K562 (cell line): ENCODE measurements around the gene WWOX. TPM values are rescaled to one million over a fixed set of nuclear protein-coding genes. Genes with fewer than 3 reads are reported as not detected.

Experiments
- ATAC-seq: fragments of 200-7000 bp; cut with Tn5 transposase; 3 replicates; pipeline ENCODE4 v1.9.1; 2020; ENCODE audit warnings: moderate library complexity
- BruUV-seq: library from RNA; stranded (reverse); fragments of 400-500 nt; replicated peaks from 2 replicates; lab custom pipeline; 2021; lab: Mats Ljungman, UMichigan
- CTCF ChIA-PET: fragments of 300-600 bp; formaldehyde crosslinking; extraction: SDS; loops from one replicate; lab custom pipeline; 2021; ENCODE audit warnings: low intra/inter-chr PET ratio; lab: Yijun Ruan, JAX
- POLR2A ChIA-PET: fragments of 300-600, 350-650 bp; sonication (Branson Sonifier 250); formaldehyde crosslinking; extraction: SDS; loops from one replicate; lab custom pipeline; 2021; ENCODE audit warnings: antibody characterized with exemption, inconsistent platforms; lab: Yijun Ruan, JAX
- DNase-seq, 4 experiments: peaks; one replicate each; pipeline versions ENCODE4 v3.0.0 to v3.0.0-alpha.2; 2011 to 2018; ENCODE audit warnings: low spot score in 3 of 4, mixed read lengths in 3 of 4; ENCODE audit errors: extremely low read depth in 1 of 4
- FAIRE-seq: peaks from 2 replicates; lab custom pipeline; 2011; peaks lifted over from hg19 to GRCh38; lab: Jason Lieb, UNC
- H2AFZ ChIP-seq: 2 replicates; pipeline ENCODE4 v1.6.0; 2011; ENCODE audit warnings: low read depth, low read length, control low read depth, inconsistent platforms
- H3K27ac ChIP-seq: fragments of 200-600 bp; 3 replicates; pipeline ENCODE4 v1.8.0; 2011; ENCODE audit warnings: low read depth, mild to moderate bottlenecking, control low read depth, inconsistent platforms, low read length, moderate library complexity, mixed read lengths; ENCODE audit errors: extremely low read depth
- H3K27me3 ChIP-seq, 2 experiments: fragments of 300-600 bp in 1 of 2; 2 replicates in 1 of 2; 3 replicates in 1 of 2; pipeline versions ENCODE4 v1.6.0 to v1.8.0; 2011; ENCODE audit warnings: inconsistent platforms in 2 of 2, low read length in 2 of 2, mild to moderate bottlenecking in 1 of 2, mixed read lengths in 1 of 2, moderate library complexity in 1 of 2; ENCODE audit not compliant: control insufficient read depth in 2 of 2, insufficient read depth in 2 of 2
- H3K36me3 ChIP-seq: fragments of 300-600 bp; 3 replicates; pipeline ENCODE4 v1.8.0; 2011; ENCODE audit warnings: mild to moderate bottlenecking, low read length, inconsistent platforms; ENCODE audit not compliant: control insufficient read depth, insufficient read depth
- H3K4me1 ChIP-seq, 2 experiments: fragments of 200-600 bp in 1 of 2; replicated peaks in 1 of 2; 2 replicates in 1 of 2; 3 replicates in 1 of 2; pipeline versions ENCODE4 v1.5.1 to v1.8.0; 2011; ENCODE audit warnings: inconsistent platforms in 2 of 2, low read length in 2 of 2, mild to moderate bottlenecking in 1 of 2, mixed read lengths in 1 of 2, moderate library complexity in 1 of 2; ENCODE audit not compliant: control insufficient read depth in 2 of 2, insufficient read depth in 2 of 2
- H3K4me2 ChIP-seq: 2 replicates; pipeline ENCODE4 v1.6.1; 2011; ENCODE audit warnings: low read length, control low read depth, inconsistent platforms, mixed read lengths; ENCODE audit not compliant: insufficient read depth
- H3K4me3 ChIP-seq: fragments of 200-600 bp; sonication (generic), shearing (Covaris generic); 2 replicates; pipeline ENCODE4 v1.5.1; 2016; ENCODE audit warnings: control low read depth, inconsistent platforms
- H3K79me2 ChIP-seq: fragments of 200-600 bp; 3 replicates; pipeline ENCODE4 v1.8.0; 2011; ENCODE audit warnings: low read length, inconsistent platforms; ENCODE audit not compliant: control insufficient read depth, insufficient read depth
- H3K9ac ChIP-seq, 2 experiments: 2 replicates each; pipeline versions ENCODE4 v1.6.0 to v1.6.1; 2011; ENCODE audit warnings: low read depth in 2 of 2, low read length in 2 of 2, control low read depth in 1 of 2, inconsistent platforms in 1 of 2, mild to moderate bottlenecking in 1 of 2, mixed read lengths in 1 of 2; ENCODE audit not compliant: insufficient read depth in 1 of 2
- H3K9me1 ChIP-seq: one replicate; pipeline ENCODE4 v1.6.0; 2011; ENCODE audit warnings: inconsistent platforms, mild to moderate bottlenecking, low read length, moderate library complexity; ENCODE audit not compliant: control insufficient read depth, insufficient read depth
- H3K9me3 ChIP-seq: replicated peaks from 2 replicates; pipeline ENCODE4 v1.5.1; 2011; ENCODE audit warnings: low read depth, low read length, inconsistent platforms; ENCODE audit not compliant: control insufficient read depth, insufficient read depth
- H4K20me1 ChIP-seq: replicated peaks from 2 replicates; pipeline ENCODE4 v1.6.1; 2011; ENCODE audit warnings: low read length, inconsistent platforms, mixed read lengths; ENCODE audit not compliant: control insufficient read depth, insufficient read depth
- GATAD2B ChIP-seq: fragments of 450-650 bp; IDR thresholded peaks from 2 replicates; pipeline ENCODE4 v1.6.1; 2017; ENCODE audit warnings: mild to moderate bottlenecking, borderline replicate concordance
- GTF2F1 ChIP-seq: IDR thresholded peaks from 2 replicates; pipeline ENCODE4 v1.6.1; 2011; ENCODE audit warnings: low read depth, low read length, improper control_type of control experiment
- HNRNPUL1 ChIP-seq: fragments of 200-400 bp; formaldehyde crosslinking; IDR thresholded peaks from 2 replicates; pipeline ENCODE4 v1.6.1; 2017; ENCODE audit warnings: low read length
- KLF16 ChIP-seq: IDR thresholded peaks from 2 replicates; pipeline ENCODE4 v1.6.1; 2016; ENCODE audit warnings: antibody characterized with exemption
- PYGO2 ChIP-seq: fragments of 450-650 bp; IDR thresholded peaks from 2 replicates; pipeline ENCODE4 v1.6.1; 2016; ENCODE audit warnings: mild to moderate bottlenecking, missing genetic modification characterization, moderate library complexity, missing compliant biosample characterization
- RAD21 ChIP-seq, 2 experiments: fragments of 250-450 bp in 1 of 2; fragments of 450-650 bp in 1 of 2; sonication (Bioruptor Pico) in 1 of 2; formaldehyde crosslinking in 1 of 2; IDR thresholded peaks in 1 of 2; conservative IDR thresholded peaks in 1 of 2; 2 replicates each; pipeline versions ENCODE4 v1.4.0 to v1.8.0; 2020 to 2022; ENCODE audit warnings: mild to moderate bottlenecking in 2 of 2, moderate library complexity in 1 of 2
- RBM22 ChIP-seq: fragments of 200-400 bp; formaldehyde crosslinking; IDR thresholded peaks from 2 replicates; pipeline ENCODE4 v1.6.1; 2018; ENCODE audit warnings: low read length, low read depth; ENCODE audit not compliant: poor library complexity, severe bottlenecking
- ZNF449 ChIP-seq: fragments of 250-450 bp; sonication (Bioruptor Pico); IDR thresholded peaks from 2 replicates; pipeline ENCODE4 v1.8.0; 2022; ENCODE audit warnings: moderate library complexity, mild to moderate bottlenecking, inconsistent platforms
- WGBS: fragments of 100-300 bp; shearing (Covaris generic); methylation state at CpG from one replicate; pipeline ENCODE4 v1.1.6; 2016; ENCODE audit warnings: low coverage, mixed read lengths; ENCODE audit not compliant: insufficient coverage; ENCODE audit errors: missing lambda C conversion rate; 5-methylcytosine and 5-hydroxymethylcytosine counted together
- in situ Hi-C: fragments of 300-500 bp; cut with MboI; formaldehyde crosslinking; loops from 4 replicates; pipeline ENCODE4 v1.15.0; 2018; ENCODE audit warnings: inconsistent platforms, mixed read lengths
- intact Hi-C: fragments of 100-400 bp; cut with micrococcal nuclease; formaldehyde crosslinking; loops from 2 replicates; pipeline ENCODE4 v1.14.2; 2022
- polyA plus RNA-seq, 8 experiments: library from polyadenylated mRNA; depleted of rRNA in 4 of 8; stranded (reverse) in 5 of 8; unstranded in 3 of 8; fragments of >200 nt; fragmentation: Nextera tagmentation in 2 of 8; fragmentation: Illumina TruSeq in 1 of 8; extraction: Ambion mirVana in 2 of 8; extraction: Trizol in 1 of 8; gene quantifications; 2 replicates each; pipeline versions ENCODE4 v1.2.1 to v1.2.3, GENCODE V29; 2011 to 2014; ENCODE audit warnings: inconsistent platforms in 1 of 8, missing spikeins in 1 of 8
- total RNA-seq, 7 experiments: library from RNA; depleted of rRNA in 6 of 7; stranded (reverse); fragments of >200 nt in 6 of 7; fragmentation: Illumina TruSeq in 2 of 7; extraction: Trizol in 2 of 7; gene quantifications; 2 replicates each; pipeline versions ENCODE4 v1.2.1 to v1.2.3, GENCODE V29; 2011 to 2021; ENCODE audit warnings: low replicate concordance in 1 of 7
- TF ChIP-seq, protein P1 (sequence below): fragments of 450-650 bp; IDR thresholded peaks from 2 replicates; pipeline ENCODE4 v1.6.1; 2016; ENCODE audit warnings: antibody characterized with exemption
- TF ChIP-seq, protein P2 (sequence below), 3 experiments: IDR thresholded peaks in 2 of 3; conservative IDR thresholded peaks in 1 of 3; 2 replicates each; pipeline ENCODE4 v1.5.1; 2011 to 2012; ENCODE audit warnings: low read length in 3 of 3, mild to moderate bottlenecking in 3 of 3, control low read depth in 2 of 3, improper control_type of control experiment in 1 of 3, inconsistent platforms in 1 of 3, low read depth in 1 of 3, mixed read lengths in 1 of 3, moderate library complexity in 1 of 3; ENCODE audit not compliant: insufficient read depth in 2 of 3
- TF ChIP-seq, protein P3 (sequence below): fragments of 450-650 bp; formaldehyde crosslinking; IDR thresholded peaks from 2 replicates; pipeline ENCODE4 v1.4.0; 2020; ENCODE audit warnings: mild to moderate bottlenecking, moderate library complexity
- TF ChIP-seq, protein P4 (sequence below): fragments of 450-650 bp; formaldehyde crosslinking; IDR thresholded peaks from 2 replicates; pipeline ENCODE4 v1.4.0; 2022; ENCODE audit warnings: mild to moderate bottlenecking, moderate library complexity

WWOX gene
- total and polyA plus RNA-seq, 9 of the 15 experiments (the other 6 are each of a cell fraction or from before 2014, with no cell fraction given) = 1.6 to 22.7 (median 8.1) TPM

GRCh38 chr16:78437352-78437968, 338.0 kb downstream of the WWOX start:
- Histone ChIP-seq H3K4me3 (no peak overlapping the region), H3K4me2 (no peak overlapping the region), H3K9me3 (no peaks in the 10 kb centered on the region), H3K9ac (no peak overlapping the region), H3K79me2 (no peaks in the 10 kb centered on the region), H3K4me1 (peaks cover 0 to 3% of the 10 kb centered on the region in 2 experiments; a peak in 1 of 5 replicates), H3K27ac (no peak overlapping the region), H3K27me3 (no peaks in the 10 kb centered on the region), H3K36me3 (no peaks in the 10 kb centered on the region), H3K9me1 (no peaks in the 10 kb centered on the region), H2AFZ (no peak overlapping the region), H4K20me1 (no peaks in the 10 kb centered on the region)
- DNase-seq (peak; percentile 51 to 80 (median 70)), ATAC-seq (peak; percentile 80), FAIRE-seq (peak; percentile 82)
- ChIA-PET POLR2A (no interaction called here), CTCF (interaction anchor here (0.6 kb wide), 1 partner anchor 121 kb away, joined by 3 read pairs; no protein-coding TSS in a partner anchor)
- 8% methylated on average over 6 of the region's 6 CpGs for WGBS
- in situ Hi-C loops (no loop called here), intact Hi-C loops (no loop called here)
- no TSS peak for BruUV-seq
- TF ChIP-seq GTF2F1 (no peak), KLF16 (peak; percentile 46; the same call in 1 of the 2 replicates), RBM22 (no peak), RAD21 (CRISPR knock-in tag; conservative IDR thresholded peaks at IDR 0.05 in 1 of 2, IDR thresholded peaks at IDR 0.05 in 1 of 2) (0 out of 4 replicates have a peak, but pooled peaks have one; percentile 5 to 25), HNRNPUL1 (no peak), GATAD2B (no peak), PYGO2 (tag) (no peak), ZNF449 (CRISPR knock-in tag) (no peak)
- TF ChIP-seq, protein P1, sequence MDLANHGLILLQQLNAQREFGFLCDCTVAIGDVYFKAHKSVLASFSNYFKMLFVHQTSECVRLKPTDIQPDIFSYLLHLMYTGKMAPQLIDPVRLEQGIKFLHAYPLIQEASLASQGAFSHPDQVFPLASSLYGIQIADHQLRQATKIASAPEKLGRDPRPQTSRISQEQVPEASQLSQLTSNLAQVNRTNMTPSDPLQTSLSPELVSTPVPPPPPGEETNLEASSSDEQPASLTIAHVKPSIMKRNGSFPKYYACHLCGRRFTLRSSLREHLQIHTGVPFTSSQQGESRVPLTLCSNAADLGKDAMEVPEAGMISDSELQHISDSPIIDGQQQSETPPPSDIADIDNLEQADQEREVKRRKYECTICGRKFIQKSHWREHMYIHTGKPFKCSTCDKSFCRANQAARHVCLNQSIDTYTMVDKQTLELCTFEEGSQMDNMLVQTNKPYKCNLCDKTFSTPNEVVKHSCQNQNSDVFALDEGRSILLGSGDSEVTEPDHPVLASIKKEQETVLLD = no peak
- TF ChIP-seq, protein P2, sequence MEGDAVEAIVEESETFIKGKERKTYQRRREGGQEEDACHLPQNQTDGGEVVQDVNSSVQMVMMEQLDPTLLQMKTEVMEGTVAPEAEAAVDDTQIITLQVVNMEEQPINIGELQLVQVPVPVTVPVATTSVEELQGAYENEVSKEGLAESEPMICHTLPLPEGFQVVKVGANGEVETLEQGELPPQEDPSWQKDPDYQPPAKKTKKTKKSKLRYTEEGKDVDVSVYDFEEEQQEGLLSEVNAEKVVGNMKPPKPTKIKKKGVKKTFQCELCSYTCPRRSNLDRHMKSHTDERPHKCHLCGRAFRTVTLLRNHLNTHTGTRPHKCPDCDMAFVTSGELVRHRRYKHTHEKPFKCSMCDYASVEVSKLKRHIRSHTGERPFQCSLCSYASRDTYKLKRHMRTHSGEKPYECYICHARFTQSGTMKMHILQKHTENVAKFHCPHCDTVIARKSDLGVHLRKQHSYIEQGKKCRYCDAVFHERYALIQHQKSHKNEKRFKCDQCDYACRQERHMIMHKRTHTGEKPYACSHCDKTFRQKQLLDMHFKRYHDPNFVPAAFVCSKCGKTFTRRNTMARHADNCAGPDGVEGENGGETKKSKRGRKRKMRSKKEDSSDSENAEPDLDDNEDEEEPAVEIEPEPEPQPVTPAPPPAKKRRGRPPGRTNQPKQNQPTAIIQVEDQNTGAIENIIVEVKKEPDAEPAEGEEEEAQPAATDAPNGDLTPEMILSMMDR (IDR thresholded peaks at IDR 0.05 in 2 of 3, conservative IDR thresholded peaks at IDR 0.05 in 1 of 3; ENCODE audit: insufficient read depth in 2 of 3, low read depth in 1 of 3, low read length in 3 of 3) = peak; percentile 60 to 91 (median 82)
- TF ChIP-seq, protein P3, sequence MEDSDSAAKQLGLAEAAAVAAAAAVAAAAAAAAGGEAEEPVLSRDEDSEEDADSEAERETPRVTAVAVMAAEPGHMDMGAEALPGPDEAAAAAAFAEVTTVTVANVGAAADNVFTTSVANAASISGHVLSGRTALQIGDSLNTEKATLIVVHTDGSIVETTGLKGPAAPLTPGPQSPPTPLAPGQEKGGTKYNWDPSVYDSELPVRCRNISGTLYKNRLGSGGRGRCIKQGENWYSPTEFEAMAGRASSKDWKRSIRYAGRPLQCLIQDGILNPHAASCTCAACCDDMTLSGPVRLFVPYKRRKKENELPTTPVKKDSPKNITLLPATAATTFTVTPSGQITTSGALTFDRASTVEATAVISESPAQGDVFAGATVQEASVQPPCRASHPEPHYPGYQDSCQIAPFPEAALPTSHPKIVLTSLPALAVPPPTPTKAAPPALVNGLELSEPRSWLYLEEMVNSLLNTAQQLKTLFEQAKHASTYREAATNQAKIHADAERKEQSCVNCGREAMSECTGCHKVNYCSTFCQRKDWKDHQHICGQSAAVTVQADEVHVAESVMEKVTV (CRISPR knock-in tag) = 0 out of 2 replicates have a peak, but pooled peaks have one; percentile 13
- TF ChIP-seq, protein P4, sequence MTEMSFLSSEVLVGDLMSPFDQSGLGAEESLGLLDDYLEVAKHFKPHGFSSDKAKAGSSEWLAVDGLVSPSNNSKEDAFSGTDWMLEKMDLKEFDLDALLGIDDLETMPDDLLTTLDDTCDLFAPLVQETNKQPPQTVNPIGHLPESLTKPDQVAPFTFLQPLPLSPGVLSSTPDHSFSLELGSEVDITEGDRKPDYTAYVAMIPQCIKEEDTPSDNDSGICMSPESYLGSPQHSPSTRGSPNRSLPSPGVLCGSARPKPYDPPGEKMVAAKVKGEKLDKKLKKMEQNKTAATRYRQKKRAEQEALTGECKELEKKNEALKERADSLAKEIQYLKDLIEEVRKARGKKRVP (CRISPR knock-in tag) = no peak
